Fibroblast of skin of abdomen (primary cell): ENCODE results near the gene NOC2L.
A peak's percentile ranks its signal among the peaks of the same experiment; 100 is the strongest.

Experiments used
- DNase-seq: peaks from one replicate; pipeline ENCODE4 v3.0.0-alpha.2; 2013

Gene NOC2L

DNA sequence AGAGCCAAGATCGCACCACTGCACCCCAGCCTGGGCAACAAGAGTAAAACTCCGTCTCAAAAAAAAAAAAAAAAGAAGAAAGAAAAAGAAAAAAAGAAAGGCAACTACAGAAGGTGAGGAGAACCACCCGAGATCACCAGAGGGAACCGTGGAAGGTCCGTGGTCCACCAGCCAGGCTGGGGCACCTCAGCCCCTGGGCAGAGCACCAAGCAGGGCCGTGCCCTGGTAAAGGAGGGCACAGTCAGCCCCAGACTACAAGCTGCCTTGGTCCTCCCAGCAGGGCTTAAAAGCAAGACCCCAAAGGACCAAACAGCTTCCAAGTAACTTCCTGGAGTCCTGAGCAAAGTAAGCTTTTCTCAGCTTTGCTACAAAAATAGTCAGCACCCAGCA is 44.2 kb downstream of the NOC2L start:
- DNase-seq, result no peak

GRCh38 chr1:914131-914890 is 44.7 kb downstream of the NOC2L start:
- no peak for DNase-seq

GRCh38 chr1:913491-914130 is 45.4 kb downstream of the NOC2L start:
- no peak for DNase-seq

DNA sequence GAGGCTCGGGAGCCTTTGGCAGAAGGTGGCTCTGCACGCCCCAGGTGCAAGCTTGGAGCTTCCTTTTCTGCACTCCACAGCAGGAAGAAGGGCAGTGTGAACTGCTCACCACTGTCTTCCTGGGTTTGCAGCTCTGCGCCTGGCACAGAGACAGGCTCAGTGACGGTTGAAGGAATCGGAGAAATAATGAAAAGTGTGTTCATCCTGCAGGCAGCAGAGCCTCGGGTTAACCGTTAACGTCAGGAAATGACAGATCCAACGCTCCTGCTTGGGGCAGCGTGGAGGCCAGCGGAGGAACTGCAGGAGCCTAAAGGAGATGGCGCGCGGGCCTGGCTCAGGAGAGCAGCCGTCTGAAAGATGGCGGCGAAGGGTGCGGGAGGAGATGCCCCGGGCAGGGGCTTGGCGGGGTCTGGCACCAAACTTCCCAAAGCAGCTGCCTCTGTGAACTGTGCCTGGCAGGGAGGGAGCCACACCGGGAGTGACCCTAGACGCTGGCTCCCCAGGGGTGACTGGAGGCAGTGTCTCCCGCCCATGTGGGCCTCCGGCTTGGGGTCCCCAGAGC is 46.2 kb downstream of the NOC2L start:
- DNase-seq, result no peak

DNA sequence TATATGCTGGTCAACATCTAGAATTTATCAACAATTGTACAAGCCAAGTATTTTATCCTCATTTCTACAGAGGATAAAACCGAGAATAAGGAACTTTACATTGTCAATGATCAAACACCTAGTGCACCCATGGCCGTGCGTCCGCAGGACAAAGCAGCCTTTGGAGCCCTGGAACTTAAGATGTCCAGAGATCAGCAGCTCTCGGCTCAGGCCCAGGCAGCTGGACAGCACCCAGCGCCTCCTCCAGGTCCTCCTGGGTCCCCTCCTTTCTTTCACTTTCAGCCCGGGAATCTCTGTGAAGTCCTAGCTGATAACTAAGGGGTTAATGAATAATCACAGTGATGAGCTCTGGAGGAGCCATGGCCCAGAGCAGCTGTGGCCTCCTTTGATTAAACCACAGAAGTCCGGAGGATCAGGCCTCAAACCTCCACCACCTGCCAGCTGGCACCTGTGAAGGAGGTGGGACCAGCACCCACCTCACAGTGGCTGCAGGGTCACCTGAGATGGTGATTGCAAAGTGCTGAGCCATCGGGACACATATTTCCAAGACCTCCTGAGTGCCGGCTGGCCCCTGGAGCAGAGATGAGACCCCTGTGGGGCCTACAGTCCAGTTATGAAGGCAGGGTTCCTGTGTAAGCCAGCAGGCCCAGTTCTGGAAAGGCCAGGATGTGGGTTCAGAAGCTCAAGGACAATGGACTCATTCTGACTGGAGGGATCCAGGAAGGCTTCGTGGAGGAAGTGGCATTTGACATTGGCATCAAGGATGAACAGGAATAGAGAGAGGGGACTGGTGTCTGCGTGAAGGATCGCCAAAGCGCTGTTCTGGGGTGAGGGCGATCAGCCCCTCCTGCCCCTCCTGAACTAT is 46.9 kb downstream of the NOC2L start:
- no peak for DNase-seq

DNA sequence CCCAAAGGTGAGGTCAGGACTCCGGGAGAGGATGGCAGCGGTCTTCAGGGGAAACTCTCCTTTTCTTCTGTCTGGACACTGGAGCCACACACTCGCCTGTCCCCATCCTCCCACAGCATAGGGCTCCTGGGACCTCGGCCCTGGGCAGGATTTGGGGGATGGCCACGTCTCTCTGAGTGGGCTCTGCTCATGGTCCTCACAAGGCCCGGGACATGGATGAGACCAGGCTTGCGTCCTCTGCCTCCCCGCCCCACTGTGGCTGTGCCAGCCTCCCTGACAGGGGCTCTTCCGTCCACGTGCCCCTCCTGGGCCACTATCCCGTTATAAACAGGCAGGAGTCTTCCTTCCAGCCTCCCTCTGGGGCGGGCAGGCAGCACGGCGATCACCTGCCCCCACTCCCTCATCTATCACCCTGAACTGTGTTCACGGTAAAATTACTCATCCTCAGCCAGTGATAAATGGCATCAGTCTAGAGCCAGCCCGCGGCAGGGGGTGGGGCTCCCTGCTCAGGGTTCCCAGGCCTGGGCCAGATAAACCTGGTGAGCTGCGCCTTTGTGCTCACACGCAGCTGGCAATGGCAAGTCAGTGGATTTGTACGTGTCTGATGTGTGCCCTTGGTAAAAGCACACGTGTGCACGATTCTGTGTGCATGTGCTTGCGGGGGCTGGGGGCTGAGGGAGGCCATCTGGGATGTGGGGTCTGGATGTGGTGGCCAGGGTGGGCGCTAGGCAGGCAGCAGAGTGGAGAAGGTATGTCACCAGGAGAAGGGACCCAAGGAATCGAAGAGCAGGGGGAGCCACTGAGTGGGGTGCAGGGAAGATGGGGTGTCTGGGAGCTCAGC is 48.0 kb downstream of the NOC2L start:
- DNase-seq, result peak; percentile 65

- no peak for DNase-seq
These were observed 48.7 kb downstream of the NOC2L start for GRCh38 chr1:910311-910880.

DNA sequence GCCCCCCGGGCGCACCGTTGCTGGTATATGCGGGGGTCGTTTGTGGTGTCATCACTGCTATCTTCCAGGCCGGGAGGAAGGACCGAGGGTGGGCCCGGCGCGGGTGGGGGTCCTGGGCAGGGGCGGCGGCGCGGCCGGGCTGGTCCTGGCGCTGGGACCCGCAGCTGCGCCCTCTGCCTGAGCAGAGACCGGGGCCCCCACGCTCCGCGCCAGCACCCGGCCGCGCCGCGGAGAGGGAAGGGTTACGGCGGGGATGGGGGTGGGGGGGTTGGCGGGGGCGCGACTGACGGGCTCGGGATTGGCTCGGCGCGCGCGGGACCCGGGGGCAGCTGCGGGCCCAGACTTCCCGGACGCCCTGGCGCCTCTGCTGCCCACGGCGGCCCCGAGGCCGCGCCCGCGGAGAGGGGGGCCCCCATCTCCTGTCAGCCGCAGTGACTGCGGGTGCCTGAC is 49.2 kb downstream of the NOC2L start:
- DNase-seq, result no peak

DNA sequence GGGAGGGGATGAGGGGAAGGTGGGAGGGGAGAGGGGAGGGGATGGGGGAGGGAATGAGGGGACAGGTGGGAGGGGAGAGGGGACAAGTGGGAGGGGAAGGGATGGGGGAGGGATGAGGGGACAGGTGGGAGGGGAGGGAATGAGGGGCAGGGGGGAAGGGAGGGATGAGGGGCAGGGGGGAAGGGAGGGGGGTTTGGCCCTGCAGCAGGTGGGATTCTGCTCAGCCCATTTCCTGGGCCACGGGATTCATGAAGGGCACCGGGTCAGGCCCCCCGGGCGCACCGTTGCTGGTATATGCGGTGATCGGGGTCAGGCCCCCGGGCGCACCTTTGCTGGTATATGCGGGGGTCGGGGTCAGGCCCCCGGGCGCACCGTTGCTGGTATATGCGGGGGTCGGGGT is 50.4 kb downstream of the NOC2L start:
- no peak for DNase-seq

DNA sequence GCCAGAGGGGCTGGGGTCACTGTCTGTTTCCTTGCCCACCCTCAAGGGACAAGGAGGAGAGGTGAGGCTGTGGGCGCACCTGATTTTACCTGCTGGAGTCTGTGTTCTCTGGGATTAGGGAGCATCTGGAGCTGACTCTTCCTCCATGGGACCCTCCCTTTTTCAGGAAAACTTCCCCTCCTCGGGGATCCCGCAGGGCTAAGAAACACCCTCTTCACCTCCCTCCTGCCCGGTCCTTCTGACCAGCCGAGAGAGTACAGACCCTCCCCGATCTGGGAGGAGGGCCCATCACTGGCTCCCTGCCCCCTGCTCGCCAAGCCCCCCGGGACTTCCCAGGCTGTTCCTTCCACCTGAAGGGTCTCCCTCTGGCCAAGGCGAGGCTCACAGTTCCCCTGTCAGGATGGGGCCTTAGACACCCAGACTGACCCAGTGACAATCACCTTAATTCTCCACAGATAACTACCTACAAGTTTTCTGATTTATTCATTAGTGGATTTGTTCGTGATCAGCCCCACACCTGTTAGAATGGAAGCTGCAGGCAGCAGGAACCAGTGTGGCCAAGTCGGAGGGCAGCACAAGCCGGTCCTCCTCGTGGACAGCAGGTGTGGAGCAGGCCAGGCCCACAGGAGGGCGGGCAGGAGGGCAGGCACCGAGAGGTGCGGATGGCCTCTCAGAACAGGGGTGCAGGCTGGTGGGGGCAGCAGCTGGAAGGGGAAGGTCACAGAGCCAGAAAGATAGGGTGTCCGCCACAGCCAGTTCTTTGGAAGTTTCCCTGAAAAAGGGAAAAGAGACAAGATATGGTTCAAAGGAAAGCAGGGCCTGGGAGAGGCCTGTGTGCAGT is 51.2 kb downstream of the NOC2L start:
- DNase-seq, result no peak

DNA sequence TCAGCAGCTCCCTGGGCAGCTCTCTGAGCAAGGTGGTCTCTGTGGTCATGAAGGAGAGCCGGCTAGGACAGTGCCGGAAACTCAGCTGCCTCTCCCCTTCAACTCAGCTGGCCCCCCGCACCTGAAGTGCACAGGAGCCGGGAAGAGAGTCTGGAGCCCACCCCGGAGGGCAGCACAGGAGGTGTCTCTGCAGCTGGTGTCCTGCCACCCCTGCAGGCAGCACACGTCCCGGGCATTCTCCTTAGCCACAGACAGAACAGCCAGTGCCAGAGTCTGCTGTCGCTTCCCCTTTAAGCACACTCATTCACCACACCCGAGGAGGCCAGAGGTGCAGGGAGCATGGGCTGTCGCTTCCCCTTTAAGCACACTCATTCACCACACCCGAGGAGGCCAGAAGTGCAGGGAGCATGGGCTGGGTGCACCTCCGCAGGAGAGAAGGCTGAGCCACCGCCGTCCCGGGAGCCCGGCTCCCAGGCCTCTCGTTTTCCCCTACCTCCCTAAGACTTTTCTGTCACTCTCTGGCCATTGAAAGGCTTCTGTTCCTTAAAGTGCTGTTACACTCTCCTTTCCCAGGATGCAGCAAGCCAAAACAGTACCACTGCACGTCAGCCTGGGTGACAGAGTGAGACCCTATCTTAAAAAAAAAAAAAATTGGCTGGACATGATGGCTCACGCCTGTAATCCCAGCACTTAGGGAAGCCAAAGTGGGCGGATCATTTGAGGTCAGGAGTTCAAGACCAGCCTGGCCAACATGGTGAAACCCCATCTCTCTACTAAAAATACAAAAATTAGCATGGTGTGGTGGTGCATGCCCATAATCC is 52.2 kb downstream of the NOC2L start:
- peak; percentile 48 for DNase-seq

- no peak for DNase-seq
These were observed 53.1 kb downstream of the NOC2L start for GRCh38 chr1:905811-906599.

- DNase-seq, result peak; percentile 45
These were observed 53.8 kb downstream of the NOC2L start for GRCh38 chr1:905071-905749.

- DNase-seq, result peak; percentile 83
These were observed 54.6 kb downstream of the NOC2L start for GRCh38 chr1:904310-904950.

GRCh38 chr1:903721-904271 is 55.3 kb downstream of the NOC2L start:
- DNase-seq, result no peak

- DNase-seq, result no peak
These were observed 55.8 kb downstream of the NOC2L start for GRCh38 chr1:903305-903704.

DNA sequence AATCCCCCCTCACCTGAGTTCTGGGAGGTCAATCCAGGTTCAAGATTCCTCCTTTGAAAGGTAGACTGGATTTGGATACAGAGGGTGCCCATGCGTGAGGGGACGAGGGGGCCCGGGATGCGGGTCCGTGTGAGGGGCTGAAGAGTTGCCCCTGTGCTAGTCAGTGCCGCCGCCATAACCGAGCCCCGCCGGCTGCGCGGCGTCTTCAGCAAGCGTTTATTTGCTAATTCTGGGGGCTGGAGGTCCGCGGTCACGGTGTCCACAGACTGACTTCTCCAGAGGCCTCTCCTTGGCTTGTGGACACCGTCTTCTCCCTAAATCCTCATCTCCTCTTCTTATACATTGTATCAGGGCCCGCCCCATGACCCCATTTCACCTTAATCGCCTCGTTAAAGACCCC is 56.3 kb downstream of the NOC2L start:
- DNase-seq, result no peak
